Activated CD4-positive, alpha-beta T cell treated with anti-CD3 and anti-CD28 coated beads for 36 hours (primary cell): ENCODE data around the gene ATP5ME. TPM values are rescaled to one million over a fixed set of nuclear protein-coding genes. Genes with fewer than 3 reads are reported as not detected.
"Not testable (repeated sequence)": the region's sequence is repeated elsewhere in the genome, so short reads cannot be mapped to it uniquely, and the experiment has no call there.

Source experiments
- ATAC-seq: fragments of 200-7000 bp; cut with Tn5 transposase; one replicate; pipeline ENCODE4 v1.10.0; 2021; ENCODE audit warnings: mild to moderate bottlenecking, moderate library complexity
- CTCF ChIA-PET: fragments of 350-600 bp; sonication (Branson Sonifier 250); formaldehyde crosslinking; loops from one replicate; lab custom pipeline; 2021; ENCODE audit warnings: antibody characterized with exemption; lab: Charles Lee
- POLR2A ChIA-PET: fragments of 350-600 bp; sonication (Branson Sonifier 250); formaldehyde crosslinking; loops from one replicate; lab custom pipeline; 2021; ENCODE audit warnings: antibody characterized with exemption, inconsistent platforms; lab: Charles Lee
- DNase-seq: peaks from one replicate; pipeline ENCODE4 v3.0.0-alpha.2; 2020
- H3K27ac Mint-ChIP-seq: one replicate; pipeline ENCODE4 v1.8.0; 2021; ENCODE audit warnings: mixed read lengths
- H3K27me3 Mint-ChIP-seq: one replicate; pipeline ENCODE4 v1.8.0; 2021; ENCODE audit warnings: mixed read lengths
- H3K36me3 Mint-ChIP-seq: one replicate; pipeline ENCODE4 v1.8.0; 2021; ENCODE audit warnings: low read depth, mixed read lengths
- H3K4me1 Mint-ChIP-seq: one replicate; pipeline ENCODE4 v1.8.0; 2021; ENCODE audit warnings: mixed read lengths
- H3K4me3 Mint-ChIP-seq: one replicate; pipeline ENCODE4 v1.8.0; 2021; ENCODE audit warnings: mild to moderate bottlenecking, moderate library complexity, mixed read lengths
- H3K9me3 Mint-ChIP-seq: one replicate; pipeline ENCODE4 v1.8.0; 2021; ENCODE audit warnings: low read depth, mixed read lengths
- intact Hi-C, 2 experiments: fragments of 100-400 bp; cut with DNase I in 1 of 2; cut with micrococcal nuclease in 1 of 2; formaldehyde crosslinking; loops; one replicate each; pipeline versions ENCODE4 v1.14.2 to v1.15.1; 2022 to 2024; cut with DNase I, micrococcal nuclease
- total RNA-seq, 2 experiments: library from RNA; stranded (reverse); gene quantifications; one replicate each; pipeline ENCODE4 v1.2.3, GENCODE V29; 2021

ATP5ME gene
- total RNA-seq, 2 experiments from 2014 or later: 147 to 210 TPM

DNA sequence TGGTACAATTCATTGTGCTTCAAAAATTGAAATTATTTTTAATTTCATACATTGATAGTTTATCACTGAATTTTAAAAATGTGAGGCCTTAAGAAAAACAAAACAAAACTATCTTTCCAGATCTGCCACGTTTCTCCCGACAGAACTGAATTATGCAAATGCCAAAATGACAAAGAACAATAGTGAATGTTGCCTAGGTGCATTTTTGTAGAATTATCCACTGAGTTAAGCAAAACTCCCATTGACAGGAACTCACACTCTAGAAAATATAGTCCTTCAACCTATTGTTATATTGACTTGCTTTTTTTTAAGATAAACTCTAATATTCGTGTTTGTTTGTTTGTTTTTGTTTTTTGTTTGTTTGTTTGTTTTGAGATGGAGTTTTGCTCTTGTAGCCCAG is 38.0 kb upstream of the ATP5ME start:
- peaks cover 17% of the 10 kb centered on the region for H3K4me1 Mint-ChIP-seq
- POLR2A ChIA-PET: no interaction called here
- intact Hi-C loops: no loop called here
- DNase-seq (no peak), ATAC-seq (no peak)
- CTCF ChIA-PET: no interaction called here
- no peaks in the 10 kb centered on the region for H3K27me3 Mint-ChIP-seq
- no peaks in the 10 kb centered on the region for H3K36me3 Mint-ChIP-seq
- H3K4me3 Mint-ChIP-seq: no peak overlapping the region
- H3K27ac Mint-ChIP-seq: no peak overlapping the region
- no peaks in the 10 kb centered on the region for H3K9me3 Mint-ChIP-seq

DNA sequence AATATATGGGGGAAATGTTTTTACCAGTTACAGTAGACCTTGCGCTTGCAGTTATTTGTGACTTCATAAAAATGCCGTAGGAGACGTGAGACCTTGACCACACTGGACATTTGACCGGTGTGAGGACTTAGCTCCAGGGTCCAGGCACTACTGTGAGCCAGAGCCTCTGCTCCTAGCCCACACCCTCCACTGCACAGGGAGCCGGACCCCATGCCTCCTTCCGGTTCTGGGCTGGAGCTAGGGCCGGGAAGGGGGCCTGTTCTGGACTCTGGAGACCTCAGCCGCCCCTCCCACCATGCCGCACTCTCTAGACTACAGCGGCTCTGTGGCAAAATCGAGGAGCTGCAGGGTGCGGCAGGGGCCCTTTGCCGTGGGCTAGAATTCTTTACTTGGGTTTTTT is 36.8 kb upstream of the ATP5ME start:
- Mint-ChIP-seq H3K4me1 (peaks cover 17% of the 10 kb centered on the region), H3K27me3 (no peaks in the 10 kb centered on the region), H3K4me3 (no peak overlapping the region), H3K27ac (no peak overlapping the region), H3K36me3 (no peaks in the 10 kb centered on the region), H3K9me3 (no peaks in the 10 kb centered on the region)
- DNase-seq: no peak
- no peak for ATAC-seq
- intact Hi-C loops: no loop called here
- ChIA-PET POLR2A (no interaction called here), CTCF (no interaction called here)

DNA sequence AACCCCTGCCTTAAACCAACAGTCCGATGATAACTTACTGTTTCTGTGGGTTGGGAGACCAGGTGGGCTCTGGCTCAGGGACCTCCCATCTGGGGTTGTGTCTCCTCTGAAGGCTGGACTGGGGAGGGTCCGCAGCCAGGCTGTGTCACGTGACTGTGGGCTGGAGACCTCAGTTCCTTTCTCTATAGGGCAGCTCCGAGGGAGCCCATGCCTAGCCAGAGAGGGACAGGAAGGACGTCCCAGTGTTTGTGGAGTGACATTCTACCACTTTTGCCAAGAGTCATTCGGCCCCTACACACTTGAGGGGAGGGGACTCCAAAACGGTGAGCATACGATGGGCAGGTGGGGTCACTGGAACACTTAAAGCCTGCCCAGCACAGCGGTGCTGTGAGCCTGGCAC is 36.0 kb upstream of the ATP5ME start:
- ChIA-PET CTCF (interaction anchor here (1.0 kb wide), 1 partner anchor 107 kb away, joined by 3 read pairs; no protein-coding TSS in a partner anchor), POLR2A (no interaction called here)
- intact Hi-C loops: no loop called here
- Mint-ChIP-seq H3K27ac (no peak overlapping the region), H3K27me3 (no peaks in the 10 kb centered on the region), H3K4me1 (peaks cover 18% of the 10 kb centered on the region), H3K4me3 (no peak overlapping the region), H3K9me3 (no peaks in the 10 kb centered on the region), H3K36me3 (no peaks in the 10 kb centered on the region)
- DNase-seq (no peak), ATAC-seq (no peak)

DNA sequence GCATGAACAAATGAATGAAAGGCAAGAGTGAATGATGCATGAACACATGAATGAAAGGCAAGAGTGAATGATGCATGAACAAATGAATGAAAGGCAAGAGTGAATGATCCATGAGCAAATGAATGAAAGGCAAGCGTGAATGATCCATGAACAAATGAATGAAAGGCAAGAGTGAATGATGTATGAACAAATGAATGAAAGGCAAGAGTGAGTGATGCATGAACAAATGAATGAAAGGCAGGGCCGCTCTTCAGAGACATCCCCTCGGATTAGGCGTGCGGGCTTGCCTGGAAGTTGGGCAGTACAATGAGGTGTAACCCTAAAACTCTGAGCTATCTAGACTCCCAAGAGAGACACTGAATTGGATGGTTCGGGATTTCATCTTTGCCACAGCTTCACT is 35.3 kb upstream of the ATP5ME start:
- H3K36me3 Mint-ChIP-seq: no peaks in the 10 kb centered on the region
- H3K4me3 Mint-ChIP-seq: no peak overlapping the region
- ChIA-PET CTCF (interaction anchor here (1.0 kb wide), 1 partner anchor 107 kb away, joined by 3 read pairs; no protein-coding TSS in a partner anchor), POLR2A (no interaction called here)
- H3K9me3 Mint-ChIP-seq: no peaks in the 10 kb centered on the region
- H3K4me1 Mint-ChIP-seq: peaks cover 15% of the 10 kb centered on the region
- DNase-seq: no peak
- intact Hi-C loops: loop anchor here in 1 of 2 experiments (10.0 kb wide), 1 partner anchor 875 kb away; no protein-coding TSS in a partner anchor
- H3K27me3 Mint-ChIP-seq: no peaks in the 10 kb centered on the region
- no peak for ATAC-seq
- H3K27ac Mint-ChIP-seq: no peak overlapping the region

DNA sequence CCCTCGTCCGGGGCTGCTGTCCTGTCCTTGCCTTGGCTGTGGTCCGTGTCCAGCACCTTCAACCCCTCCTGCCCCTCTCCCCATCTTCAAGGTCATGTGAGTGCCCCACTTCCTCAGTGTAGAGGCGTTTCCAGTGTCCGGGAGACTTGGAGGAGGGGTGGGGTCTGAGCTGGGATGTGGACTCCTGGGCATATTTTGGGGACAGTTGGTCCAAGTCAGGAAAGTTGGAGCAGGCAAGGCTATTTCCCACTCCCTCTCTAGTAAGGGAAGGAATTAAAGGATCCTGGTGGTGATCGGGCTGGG is 34.5 kb upstream of the ATP5ME start:
- CTCF ChIA-PET: no interaction called here

DNA sequence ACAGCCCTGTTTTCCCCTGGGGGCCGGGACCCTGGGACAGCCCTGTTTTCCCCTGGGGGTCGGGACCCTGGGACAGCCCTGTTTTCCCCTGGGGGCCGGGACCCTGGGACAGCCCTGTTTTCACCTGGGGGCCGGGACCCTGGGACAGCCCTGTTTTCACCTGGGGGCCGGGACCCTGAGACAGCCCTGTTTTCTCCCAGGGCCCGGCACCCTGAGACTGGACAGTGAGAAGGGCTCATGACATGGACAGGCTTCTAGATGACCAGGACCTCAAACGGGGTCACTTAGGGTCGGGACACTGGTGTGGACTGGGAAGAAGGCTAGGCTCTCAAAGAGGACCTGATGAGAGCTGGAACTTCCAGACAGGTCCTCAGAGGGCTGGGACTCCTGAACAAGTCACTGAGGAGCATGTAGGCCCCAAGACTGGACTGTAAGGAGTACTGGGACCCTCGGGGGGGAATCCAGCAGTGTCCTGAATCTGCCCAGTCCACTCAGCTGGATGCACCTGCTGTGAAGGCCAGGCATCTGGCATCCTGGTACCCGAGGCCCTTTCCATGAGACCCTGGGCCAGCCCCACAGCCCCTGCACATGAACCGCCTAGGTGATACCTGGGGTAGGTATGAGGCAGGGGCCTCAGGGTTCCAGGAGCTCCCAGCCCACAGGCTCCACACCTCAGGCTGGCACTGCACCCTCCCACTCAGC is 34.0 kb upstream of the ATP5ME start:
- intact Hi-C loops: loop anchor here in 1 of 2 experiments (10.0 kb wide), 1 partner anchor 877 kb away; no protein-coding TSS in a partner anchor
- POLR2A ChIA-PET: no interaction called here
- H3K27ac Mint-ChIP-seq: no peak overlapping the region
- no peak overlapping the region for H3K4me3 Mint-ChIP-seq
- DNase-seq: no peak
- CTCF ChIA-PET: no interaction called here
- ATAC-seq: no peak
- H3K27me3 Mint-ChIP-seq: no peaks in the 10 kb centered on the region
- no peaks in the 10 kb centered on the region for H3K36me3 Mint-ChIP-seq
- no peaks in the 10 kb centered on the region for H3K9me3 Mint-ChIP-seq
- H3K4me1 Mint-ChIP-seq: peaks cover 15% of the 10 kb centered on the region

More for the DNA sequence above, 34.5 kb upstream of the ATP5ME start:
- POLR2A ChIA-PET: interaction anchor here (0.6 kb wide), 1 partner anchor 45 kb away, joined by 3 read pairs; no protein-coding TSS in a partner anchor
- H3K27me3 Mint-ChIP-seq: no peaks in the 10 kb centered on the region
- H3K4me1 Mint-ChIP-seq: peaks cover 15% of the 10 kb centered on the region
- ATAC-seq (no peak), DNase-seq (no peak)
- intact Hi-C loops: loop anchor here in 1 of 2 experiments (10.0 kb wide), 1 partner anchor 876 kb away; no protein-coding TSS in a partner anchor
- H3K4me3 Mint-ChIP-seq: no peak overlapping the region
- H3K27ac Mint-ChIP-seq: no peak overlapping the region
- no peaks in the 10 kb centered on the region for H3K9me3 Mint-ChIP-seq
- no peaks in the 10 kb centered on the region for H3K36me3 Mint-ChIP-seq

DNA sequence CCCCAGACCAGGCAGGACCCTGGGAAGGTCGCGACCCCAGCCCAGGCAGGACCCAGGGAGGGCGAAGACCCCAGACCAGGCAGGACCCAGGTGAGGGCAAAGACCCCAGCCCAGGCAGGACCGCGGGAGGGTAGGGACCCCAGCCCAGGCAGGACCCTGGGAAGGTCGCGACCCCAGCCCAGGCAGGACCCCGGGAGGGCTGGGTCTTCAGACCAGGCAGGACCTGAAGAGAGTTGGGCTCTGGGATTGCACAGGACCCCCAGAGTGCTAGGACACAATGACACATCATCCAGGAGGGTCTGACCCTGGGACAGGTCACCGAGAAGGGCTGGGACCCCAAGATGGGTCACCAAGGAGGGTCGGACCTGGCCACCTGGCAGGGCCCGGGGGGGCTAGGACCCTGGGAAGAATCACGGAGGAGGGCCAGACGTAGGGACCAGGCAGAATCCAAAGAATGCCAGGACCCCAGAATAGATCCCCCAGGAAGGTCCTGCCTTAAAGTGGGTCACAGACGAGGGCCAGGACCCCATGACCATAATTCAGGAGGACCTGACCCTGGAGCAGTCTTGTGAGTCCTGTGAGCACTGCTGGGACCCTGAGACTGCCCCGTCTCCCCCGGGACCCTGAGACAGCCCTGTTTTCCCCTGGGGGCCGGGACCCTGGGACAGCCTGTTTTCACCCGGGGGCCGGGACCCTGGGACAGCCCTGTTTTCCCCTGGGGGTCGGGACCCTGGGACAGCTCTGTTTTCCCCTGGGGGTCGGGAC is 32.9 kb upstream of the ATP5ME start:
- no peaks in the 10 kb centered on the region for H3K27me3 Mint-ChIP-seq
- no peak for ATAC-seq
- H3K4me1 Mint-ChIP-seq: peaks cover 15% of the 10 kb centered on the region
- POLR2A ChIA-PET: no interaction called here
- H3K36me3 Mint-ChIP-seq: no peaks in the 10 kb centered on the region
- DNase-seq: no peak
- CTCF ChIA-PET: no interaction called here
- H3K9me3 Mint-ChIP-seq: no peaks in the 10 kb centered on the region
- no peak overlapping the region for H3K27ac Mint-ChIP-seq
- no peak overlapping the region for H3K4me3 Mint-ChIP-seq
- intact Hi-C loops: loop anchor here in 1 of 2 experiments (10.0 kb wide), 1 partner anchor 878 kb away; no protein-coding TSS in a partner anchor

DNA sequence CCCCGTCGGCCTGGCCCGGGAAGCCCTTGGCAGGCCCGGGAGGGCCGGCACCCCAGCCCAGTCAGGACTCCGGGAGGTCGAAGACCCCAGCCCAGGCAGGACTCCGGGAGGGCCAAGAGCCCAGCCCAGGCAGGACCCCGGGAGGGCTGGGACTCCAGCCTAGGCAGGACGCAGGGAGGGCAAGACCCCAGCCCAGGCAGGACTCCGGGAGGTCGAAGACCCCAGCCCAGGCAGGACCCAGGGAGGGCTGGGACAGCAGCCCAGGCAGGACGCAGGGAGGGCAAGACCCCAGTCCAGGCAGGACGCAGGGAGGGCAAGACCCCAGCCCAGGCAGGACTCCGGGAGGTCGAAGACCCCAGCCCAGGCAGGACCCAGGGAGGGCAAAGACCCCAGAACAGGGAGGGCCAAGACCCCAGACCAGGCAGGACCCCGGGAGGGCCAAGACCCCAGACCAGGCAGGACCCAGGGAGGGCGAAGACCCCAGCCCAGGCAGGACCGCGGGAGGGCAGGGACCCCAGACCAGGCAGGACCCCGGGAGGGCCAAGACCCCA is 32.1 kb upstream of the ATP5ME start:
- POLR2A ChIA-PET, H3K27ac Mint-ChIP-seq, ATAC-seq, H3K27me3 Mint-ChIP-seq, CTCF ChIA-PET, DNase-seq, H3K36me3 Mint-ChIP-seq, H3K9me3 Mint-ChIP-seq: not testable (repeated sequence)
- intact Hi-C loops: loop anchor here in 1 of 2 experiments (10.0 kb wide), 1 partner anchor 879 kb away; no protein-coding TSS in a partner anchor
- Mint-ChIP-seq H3K4me3 (peak overlapping the region; percentile 68), H3K4me1 (peaks cover 15% of the 10 kb centered on the region)

DNA sequence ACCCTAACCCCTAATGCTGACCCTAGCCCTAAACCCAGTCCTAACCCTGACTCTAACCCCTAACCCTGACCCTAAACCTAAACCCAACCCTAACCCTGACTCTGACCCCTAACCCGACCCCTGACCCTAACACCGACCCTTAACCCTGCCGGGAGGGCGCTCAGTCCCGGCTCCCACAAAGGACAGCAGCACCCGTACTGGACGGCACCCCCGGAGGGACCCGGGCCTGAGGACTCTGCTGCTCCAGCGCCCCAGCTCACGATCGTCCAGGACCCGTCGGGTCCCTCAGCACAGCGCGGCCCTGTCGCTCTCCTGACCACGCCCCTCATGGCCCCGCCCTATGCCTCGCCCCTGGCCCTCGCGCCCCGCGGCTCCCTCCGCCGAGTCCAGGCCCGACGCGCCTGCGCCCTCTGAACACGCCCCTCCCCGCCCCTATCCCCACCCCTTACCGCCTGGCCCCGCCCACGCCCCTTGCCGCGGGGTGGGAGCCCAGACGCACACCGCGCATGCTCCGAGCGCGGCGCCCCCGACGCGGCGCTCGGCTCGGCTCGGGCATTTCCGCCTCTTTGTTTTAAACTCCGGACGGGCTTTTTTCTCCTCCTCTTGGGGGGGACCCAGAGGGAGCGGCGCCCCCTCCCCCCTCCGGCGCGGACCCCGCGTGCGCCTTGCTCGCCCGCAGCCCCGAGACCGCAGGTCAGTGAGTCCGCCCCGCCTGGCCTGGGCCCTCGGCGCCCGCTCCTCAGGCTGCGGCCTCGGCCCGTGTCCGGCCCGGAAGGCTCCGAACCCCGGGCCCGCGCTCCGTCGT is 31.4 kb upstream of the ATP5ME start, which contains the start of gene PCGF3:
PCGF3 (plus strand) TSS at position 555 of the 805 bp plus-strand sequence. CDS start 27,849 bp downstream, outside the sequence.
- H3K27ac Mint-ChIP-seq: no peak within 1 kb of the TSS
- H3K4me1 Mint-ChIP-seq: peaks cover 15% of the 10 kb centered on the region
- intact Hi-C loops: loop anchor here (1.0 to 10.0 kb wide), 11 partner anchors 24 to 879 kb away; partner anchors contain the start of genes ATP5ME (in 2 of the 2), MYL5 (in 2 of the 2), DGKQ (in 1 of the 2) and GAK (in 1 of the 2)
- no peaks in the 10 kb centered on the region for H3K27me3 Mint-ChIP-seq
- ChIA-PET CTCF (no interaction called here), POLR2A (no interaction called here)
- H3K36me3 Mint-ChIP-seq: no peaks in the 10 kb centered on the region
- ATAC-seq: peak; percentile 99
- peak; percentile 99 for DNase-seq
- no peaks in the 10 kb centered on the region for H3K9me3 Mint-ChIP-seq
- H3K4me3 Mint-ChIP-seq: peak within 1 kb of the TSS; percentile 68

DNA sequence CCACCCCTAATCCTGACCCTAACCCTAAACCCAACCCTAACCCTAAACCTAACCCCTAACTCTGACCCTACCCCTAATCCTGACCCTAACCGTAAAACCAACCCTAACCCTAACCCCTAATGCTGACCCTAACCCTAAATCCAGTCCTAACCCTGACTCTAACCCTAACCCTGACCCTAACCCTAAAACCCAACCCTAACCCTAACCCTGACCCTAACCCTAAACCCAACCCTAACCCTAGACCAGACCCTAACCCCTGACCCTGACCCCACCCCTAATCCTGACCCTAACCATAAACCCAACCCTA is 30.8 kb upstream of the ATP5ME start:
- H3K27ac Mint-ChIP-seq: no peak overlapping the region
- H3K36me3 Mint-ChIP-seq: no peaks in the 10 kb centered on the region
- H3K27me3 Mint-ChIP-seq: no peaks in the 10 kb centered on the region
- no peaks in the 10 kb centered on the region for H3K9me3 Mint-ChIP-seq
- no peak for DNase-seq
- no peak overlapping the region for H3K4me3 Mint-ChIP-seq
- POLR2A ChIA-PET: no interaction called here
- CTCF ChIA-PET: no interaction called here
- intact Hi-C loops: loop anchor here (1.0 to 10.0 kb wide), 11 partner anchors 24 to 880 kb away; partner anchors contain the start of genes ATP5ME (in 2 of the 2), MYL5 (in 2 of the 2), DGKQ (in 1 of the 2) and GAK (in 1 of the 2)
- peaks cover 17% of the 10 kb centered on the region for H3K4me1 Mint-ChIP-seq
- no peak for ATAC-seq
